GM18498 (cell line): ENCODE measurements around the gene FBXL22.
A peak's percentile ranks its signal among the peaks of the same experiment; 100 is the strongest.

Experiments used
- ATAC-seq: cut with Tn5 transposase; IDR thresholded peaks from one replicate; pipeline ENCODE4 v1.9.1; 2021; ENCODE audit warnings: mild to moderate bottlenecking, moderate library complexity; ENCODE audit not compliant: unreplicated experiment

Gene FBXL22

DNA sequence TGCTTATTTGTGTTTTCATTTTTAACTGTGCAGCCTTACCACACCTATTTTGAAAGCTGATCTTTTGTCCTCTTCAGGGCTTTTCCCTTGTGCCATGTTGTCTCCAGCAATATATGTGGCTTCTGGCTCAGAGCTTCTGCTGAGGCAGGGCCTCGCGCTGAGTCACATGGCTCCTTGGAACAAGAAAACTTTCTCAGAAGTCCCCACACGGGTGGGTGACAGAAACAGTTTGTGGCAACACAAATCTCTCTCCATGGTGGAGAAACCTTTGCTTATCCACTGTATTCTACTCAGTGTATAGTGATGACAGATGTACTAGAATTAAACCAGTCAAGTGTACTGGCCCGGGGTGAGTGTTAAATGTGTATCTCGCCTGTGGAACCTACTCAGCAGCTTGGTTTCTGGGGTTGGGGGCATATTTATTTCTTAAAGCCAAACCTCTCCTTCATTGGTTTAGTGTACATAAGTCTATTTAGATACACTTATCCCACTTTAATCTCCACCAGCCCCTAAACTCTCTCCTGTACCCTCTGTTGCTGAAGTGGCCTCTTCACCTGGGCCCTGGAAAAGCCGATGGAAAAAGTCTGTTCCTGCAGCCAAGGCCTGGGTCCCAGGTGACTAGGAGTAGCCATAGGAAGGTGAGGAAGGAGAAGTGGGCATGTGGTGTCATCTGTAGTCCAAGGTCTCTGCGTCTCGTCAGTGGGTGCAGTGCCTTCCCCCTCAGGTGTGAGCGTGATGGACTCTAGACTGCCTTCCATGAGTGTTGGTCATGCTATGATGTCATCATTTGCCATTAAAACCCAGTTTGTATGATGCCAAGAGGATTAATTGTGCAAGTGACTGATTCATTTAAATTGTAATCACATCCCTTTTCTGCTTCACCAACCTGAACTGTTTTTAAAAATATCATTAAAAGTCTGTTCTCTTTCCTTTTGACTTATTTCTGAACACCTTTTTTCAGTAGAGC lies 3.2 kb upstream of the FBXL22 start:
- no peak for ATAC-seq

DNA sequence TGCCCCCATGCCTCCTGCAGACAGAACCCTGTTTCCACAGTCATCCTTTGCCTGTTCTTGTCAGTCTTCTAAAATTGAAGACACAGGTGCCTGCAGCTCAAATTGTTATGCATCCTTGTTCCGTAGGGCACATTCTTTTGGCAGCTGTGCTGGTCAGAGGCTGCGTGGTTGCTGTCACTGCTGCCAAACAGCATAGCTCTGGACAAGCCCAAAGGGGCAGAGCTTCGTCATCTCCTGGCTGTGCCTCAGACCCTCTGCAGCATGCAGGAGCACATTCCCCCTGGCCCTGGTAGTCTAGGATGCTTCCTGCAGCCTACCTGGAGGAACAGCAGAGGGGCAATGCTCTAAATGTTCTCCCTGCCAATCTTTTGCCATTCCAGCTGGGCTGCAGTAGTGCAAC lies 2.1 kb upstream of the FBXL22 start:
- no peak for ATAC-seq

GRCh38 chr15:63595688-63596087 lies 1.5 kb upstream of the FBXL22 start:
- no peak for ATAC-seq

DNA sequence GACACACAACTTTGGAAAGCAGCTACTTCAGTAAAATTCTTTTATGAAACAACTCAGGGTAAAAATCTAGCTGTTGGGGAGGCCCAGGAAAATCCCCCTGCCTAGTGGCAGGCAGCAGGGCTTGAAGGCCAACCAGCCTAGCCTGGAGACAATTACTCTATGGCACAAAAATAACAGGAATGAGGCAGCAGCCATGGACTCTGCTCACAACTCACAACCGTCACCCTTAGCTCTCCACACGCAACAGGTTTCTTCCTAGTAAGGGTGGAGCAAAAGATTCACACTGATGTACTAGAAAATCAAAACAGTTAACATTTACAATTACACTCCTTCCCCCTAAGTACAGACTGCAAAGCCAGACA lies 530 bp upstream of the FBXL22 start:
- no peak for ATAC-seq

DNA sequence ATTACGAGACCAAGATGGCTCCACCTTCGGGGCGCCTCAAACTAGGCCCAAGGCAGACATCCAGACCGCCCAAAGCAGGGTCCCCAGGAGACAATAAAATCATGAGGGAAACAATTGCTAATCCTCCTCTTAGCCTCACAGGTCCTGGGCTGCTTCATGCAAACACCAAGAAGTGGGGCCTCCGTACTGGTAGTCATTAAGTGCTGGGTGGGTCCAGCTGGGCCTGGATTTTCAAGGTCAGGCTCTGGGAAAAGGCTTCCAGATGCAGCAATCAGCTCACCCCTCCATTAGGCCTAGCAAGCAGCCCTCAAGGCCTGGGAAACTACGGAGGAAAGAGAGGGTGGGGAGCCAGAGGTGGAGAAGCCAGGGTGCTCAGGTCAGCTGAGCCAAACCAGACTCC lies 634 bp downstream of the FBXL22 start:
- ATAC-seq, result no peak

DNA sequence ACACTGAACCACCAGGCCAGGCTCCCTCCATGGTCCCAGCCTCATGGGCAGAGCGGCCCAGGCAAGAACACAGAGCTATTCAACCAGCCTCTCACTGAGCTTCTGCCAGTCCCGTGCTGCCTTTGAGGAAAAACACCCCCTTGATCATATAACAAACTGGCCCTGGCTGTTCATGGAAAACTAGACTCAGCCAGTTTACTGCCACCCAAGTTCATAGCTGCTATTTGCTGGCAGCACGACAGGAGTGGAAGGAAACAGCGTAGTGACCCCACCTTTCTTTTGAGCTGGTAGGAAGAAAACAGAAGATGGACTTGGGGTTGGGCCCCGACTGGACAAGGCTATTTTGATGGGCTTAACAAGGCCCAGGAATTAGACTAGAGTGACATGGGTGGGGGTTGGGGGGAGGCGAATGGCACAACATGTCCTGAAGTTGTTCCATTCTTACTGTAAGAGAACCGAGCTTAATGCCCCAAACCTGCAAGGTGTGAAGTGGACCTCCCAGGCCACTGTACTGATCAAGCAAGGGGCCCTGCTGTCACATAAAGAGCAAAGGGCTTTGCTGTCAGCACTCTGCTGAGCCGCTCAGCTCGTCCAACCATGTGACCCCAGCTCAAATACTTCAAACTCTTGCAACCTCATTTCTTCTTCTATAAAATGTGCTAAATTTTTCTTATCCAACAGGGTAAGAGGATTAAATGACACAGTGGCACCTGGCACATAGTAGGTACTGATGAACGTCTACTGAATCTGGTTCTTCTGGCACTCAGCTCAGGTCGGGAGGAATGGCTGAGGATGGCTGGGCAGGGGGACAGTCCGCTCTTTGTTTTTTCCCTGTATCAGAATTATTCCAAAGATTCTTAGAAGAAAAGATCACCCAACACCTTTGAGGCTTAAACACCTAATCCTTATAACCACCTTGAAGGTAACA lies 1.6 kb downstream of the FBXL22 start:
- ATAC-seq, result no peak

GRCh38 chr15:63599401-63600000 lies 2.3 kb downstream of the FBXL22 start:
- no peak for ATAC-seq

DNA sequence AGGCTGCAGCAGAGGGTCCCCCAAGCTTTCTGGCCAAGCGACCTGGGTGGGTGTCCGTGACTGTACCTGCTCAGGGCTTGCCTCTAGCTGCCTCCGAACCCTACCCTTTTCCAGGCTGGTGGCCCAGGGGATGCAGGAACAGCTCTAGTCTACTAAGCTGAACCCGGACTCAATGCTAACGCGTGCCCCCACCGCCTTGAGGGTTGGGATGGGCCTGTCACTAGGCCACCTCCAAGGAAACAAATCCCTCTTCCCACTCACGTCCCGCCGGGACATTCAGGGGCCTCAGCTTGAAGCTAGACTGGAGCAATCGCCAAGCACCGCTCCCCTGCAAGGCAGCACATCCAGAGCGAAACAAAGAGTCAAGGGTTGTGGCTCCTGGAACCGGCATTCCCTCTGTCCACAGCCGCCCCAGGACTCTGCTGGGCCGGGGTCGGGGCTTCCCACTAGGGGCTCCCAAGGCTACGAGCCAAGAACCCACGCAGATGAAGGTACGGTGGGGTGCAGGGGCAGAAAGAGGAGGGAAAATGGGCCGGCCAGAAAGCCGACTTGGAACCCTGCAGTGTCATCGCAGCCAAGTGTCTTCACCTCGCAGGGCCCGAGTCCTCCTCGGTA lies 2.9 kb downstream of the FBXL22 start:
- peak; percentile 0 for ATAC-seq

DNA sequence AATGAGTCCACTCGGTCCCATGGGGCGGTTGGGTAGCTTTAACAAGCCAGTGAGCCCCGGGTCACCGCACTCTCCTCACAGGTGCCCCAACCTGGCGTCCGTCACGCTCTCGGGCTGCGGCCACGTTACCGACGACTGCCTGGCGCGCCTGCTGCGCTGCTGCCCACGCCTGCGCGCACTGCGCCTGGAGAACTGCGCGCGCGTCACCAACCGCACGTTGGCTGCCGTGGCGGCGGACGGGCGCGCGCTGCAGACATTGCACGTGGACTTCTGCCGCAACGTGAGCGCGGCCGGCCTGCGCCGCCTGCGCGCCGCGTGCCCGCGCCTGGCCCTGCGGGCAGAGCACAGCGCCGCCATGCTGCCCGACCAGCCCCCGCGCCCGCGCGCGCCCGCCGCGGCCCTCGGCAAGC lies 3.4 kb downstream of the FBXL22 start:
- peak; percentile 78 for ATAC-seq

GRCh38 chr15:63601026-63601703 lies 4.0 kb downstream of the FBXL22 start:
- peak; percentile 15 for ATAC-seq

- ATAC-seq, result no peak
These were observed 4.6 kb downstream of the FBXL22 start for GRCh38 chr15:63601704-63602185.

- ATAC-seq, result no peak
These were observed 5.4 kb downstream of the FBXL22 start for GRCh38 chr15:63602595-63602994.

DNA sequence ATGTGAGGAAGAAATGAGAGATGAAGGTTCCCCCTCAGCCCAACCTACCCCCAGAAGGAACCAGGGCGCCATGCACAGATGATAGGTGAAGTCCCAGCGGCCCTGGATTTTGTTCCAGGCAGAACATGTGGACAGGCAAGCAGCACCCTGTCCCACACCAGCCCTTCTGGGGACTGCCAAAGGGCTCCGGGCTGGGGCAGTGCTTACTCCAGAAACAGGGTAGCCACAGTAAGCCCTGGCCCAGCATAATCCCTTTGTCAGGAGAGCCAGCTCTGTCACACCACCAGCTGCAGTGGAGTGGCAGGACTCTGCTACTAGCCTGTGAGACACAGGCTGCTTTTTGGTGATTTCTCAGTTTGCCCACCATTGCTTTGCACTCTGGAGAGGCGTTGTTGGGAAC lies 6.3 kb downstream of the FBXL22 start:
- no peak for ATAC-seq

DNA sequence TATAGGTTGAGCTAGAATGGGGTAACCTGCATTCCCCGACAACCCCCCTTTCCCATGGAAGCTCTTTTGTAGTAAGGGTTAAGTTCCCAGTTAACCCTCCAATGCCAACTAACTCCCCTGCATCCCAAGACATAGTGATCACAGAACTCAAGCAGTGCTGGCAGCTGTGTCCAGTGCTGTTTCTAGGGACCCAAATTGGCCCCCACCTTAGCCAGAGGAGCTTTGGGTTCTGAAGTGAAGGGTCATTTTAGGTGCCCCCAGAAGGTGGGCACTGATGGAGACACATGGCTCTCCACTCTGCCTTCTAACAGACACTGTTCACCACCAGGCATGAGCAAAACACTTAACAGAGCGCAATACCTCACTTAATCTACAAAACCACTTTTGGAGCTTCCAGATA lies 7.1 kb downstream of the FBXL22 start:
- ATAC-seq, result no peak

- ATAC-seq, result no peak
These were observed 7.8 kb downstream of the FBXL22 start for GRCh38 chr15:63605036-63605435.

DNA sequence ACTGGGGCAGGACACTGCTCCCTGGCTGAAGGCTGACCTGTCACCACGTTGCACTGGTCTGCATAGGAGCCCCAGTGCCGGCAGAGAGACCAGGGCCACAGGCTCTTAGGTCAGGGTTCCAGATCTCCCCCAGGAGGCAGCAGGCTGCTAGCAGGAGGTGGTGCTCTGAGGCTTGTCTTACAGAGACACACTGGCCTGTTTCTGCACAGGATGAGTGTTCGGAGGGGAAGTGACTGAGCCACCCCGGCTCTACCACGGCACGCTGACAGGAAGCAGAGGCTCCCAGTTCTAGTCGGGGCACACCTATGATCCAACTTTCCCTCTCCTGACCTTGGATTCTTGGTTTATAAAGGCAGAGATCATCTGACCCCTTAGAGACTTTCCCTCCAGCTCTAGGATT lies 8.6 kb downstream of the FBXL22 start:
- ATAC-seq, result no peak

DNA sequence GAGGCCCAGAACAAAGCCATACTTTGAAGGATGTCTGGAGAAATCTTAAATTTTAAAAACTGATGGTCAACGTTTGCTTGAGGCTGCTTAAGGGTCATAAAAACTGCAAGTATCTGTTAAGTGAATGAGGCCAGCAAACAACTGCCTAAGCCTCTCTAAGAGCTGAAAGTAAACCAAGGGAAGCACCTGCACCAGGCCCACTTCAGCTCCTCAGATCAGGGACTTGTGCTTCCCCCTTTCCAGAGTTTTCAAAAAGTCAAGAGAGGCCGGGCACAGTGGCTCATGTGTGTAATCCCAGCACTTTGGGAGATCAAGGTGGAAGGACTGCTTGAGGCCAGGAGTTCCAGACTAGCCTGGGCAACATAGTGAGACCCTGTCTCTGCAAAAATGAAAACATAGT lies 9.1 kb downstream of the FBXL22 start:
- ATAC-seq, result no peak

- ATAC-seq, result no peak
These were observed 11.8 kb downstream of the FBXL22 start for GRCh38 chr15:63608989-63609388.

- no peak for ATAC-seq
These were observed 12.3 kb downstream of the FBXL22 start for GRCh38 chr15:63609448-63609847.

- peak; percentile 69 for ATAC-seq
These were observed 13.1 kb downstream of the FBXL22 start for GRCh38 chr15:63610209-63610841.
